GM21390 (cell line): ENCODE results near the gene LAMTOR5.
"Not testable (repeated sequence)": the region's sequence is repeated elsewhere in the genome, so short reads cannot be mapped to it uniquely, and the experiment has no call there.

ENCODE experiments used
- ATAC-seq: cut with Tn5 transposase; IDR thresholded peaks from one replicate; pipeline ENCODE4 v1.9.1; 2021; ENCODE audit not compliant: unreplicated experiment

Gene LAMTOR5

GRCh38 chr1:110428946-110429345, 21.5 kb upstream of the LAMTOR5 start:
- ATAC-seq = no peak

GRCh38 chr1:110426854-110427253, 19.4 kb upstream of the LAMTOR5 start:
- ATAC-seq = no peak

- ATAC-seq = no peak
Observed at GRCh38 chr1:110425612-110426152, 18.2 kb upstream of the LAMTOR5 start.

- no peak for ATAC-seq
Observed at GRCh38 chr1:110424699-110425611, 17.5 kb upstream of the LAMTOR5 start.

- no peak for ATAC-seq
Observed at GRCh38 chr1:110420874-110421793, 13.6 kb upstream of the LAMTOR5 start.

GRCh38 chr1:110420023-110420662, 12.6 kb upstream of the LAMTOR5 start:
- ATAC-seq = no peak

GRCh38 chr1:110418729-110419128, 11.2 kb upstream of the LAMTOR5 start:
- ATAC-seq = no peak

GRCh38 chr1:110413045-110413444, 5.6 kb upstream of the LAMTOR5 start:
- ATAC-seq = not testable (repeated sequence)

- peak; percentile 46 for ATAC-seq
Observed at GRCh38 chr1:110412576-110412975, 5.1 kb upstream of the LAMTOR5 start.

- no peak for ATAC-seq
Observed at GRCh38 chr1:110411173-110411735, 3.8 kb upstream of the LAMTOR5 start.

- ATAC-seq = no peak
Observed at GRCh38 chr1:110409316-110409715, 1.8 kb upstream of the LAMTOR5 start.

GRCh38 chr1:110408488-110408887, 994 bp upstream of the LAMTOR5 start:
- no peak for ATAC-seq

GRCh38 chr1:110406407-110406806, 1.1 kb downstream of the LAMTOR5 start:
- ATAC-seq = not testable (repeated sequence)

- ATAC-seq = no peak
Observed at GRCh38 chr1:110404401-110404800, 3.1 kb downstream of the LAMTOR5 start.

GRCh38 chr1:110403805-110404204, 3.7 kb downstream of the LAMTOR5 start:
- ATAC-seq = no peak

GRCh38 chr1:110396259-110396958, 11.1 kb downstream of the LAMTOR5 start:
- not testable (repeated sequence) for ATAC-seq

GRCh38 chr1:110394493-110394820, 13.0 kb downstream of the LAMTOR5 start:
- ATAC-seq = no peak

GRCh38 chr1:110393691-110394492, 13.6 kb downstream of the LAMTOR5 start:
- ATAC-seq = no peak

- ATAC-seq = no peak
Observed at GRCh38 chr1:110393286-110393685, 14.2 kb downstream of the LAMTOR5 start.
